Measurements from ENCODE around the gene GAD2. TPM values are rescaled to one million over a fixed set of nuclear protein-coding genes. Genes with fewer than 3 reads are reported as not detected.

Gene GAD2
- total and polyA plus RNA-seq, 7 experiments from 2014 or later, result not detected

DNA sequence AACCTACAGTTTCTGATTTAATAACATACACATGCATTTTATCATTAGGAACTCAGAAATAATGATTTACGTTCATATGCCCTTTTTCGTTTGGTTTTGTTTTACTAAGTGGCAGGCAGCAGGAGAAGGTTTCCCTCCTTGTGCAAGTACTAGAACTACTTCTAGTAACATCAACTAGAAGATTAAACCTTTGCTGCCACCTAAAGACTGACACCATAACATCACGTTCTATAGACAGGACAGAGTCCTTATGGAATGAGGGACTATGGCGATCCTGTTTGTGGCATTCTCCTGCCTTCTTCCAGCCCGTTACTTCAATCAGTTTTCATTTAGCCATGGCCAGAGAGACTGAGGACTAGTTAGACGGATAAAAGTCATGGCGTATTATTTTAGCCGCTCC is 53.2 kb downstream of the GAD2 start:
- H3K27me3 ChIP-seq (ENCODE audit: control insufficient read depth in 2 of 2, insufficient read depth in 2 of 2, low read length in 2 of 2), result peaks cover 0 to 2% of the 10 kb centered on the region in 2 donors
- no peaks in the 10 kb centered on the region for H3K4me1 ChIP-seq (ENCODE audit: control insufficient read depth in 2 of 2, insufficient read depth in 2 of 2, low read length in 2 of 2)
- H3K9me3 ChIP-seq (ENCODE audit: control insufficient read depth in 2 of 3, low read length in 3 of 3), result no peaks in the 10 kb centered on the region
- DNase-seq, result no peak
- Mint-ChIP-seq H3K4me3 (no peak overlapping the region), H3K36me3 (no peaks in the 10 kb centered on the region), H3K9me3 (no peaks in the 10 kb centered on the region), H3K4me1 (no peaks in the 10 kb centered on the region), H3K27ac (no peak overlapping the region), H3K27me3 (peaks cover 5 to 21% (median 15%) of the 10 kb centered on the region in 5 donors)
- no peak overlapping the region for H3K27ac ChIP-seq (ENCODE audit: low read depth, low read length)
- CTCF ChIA-PET, result no interaction called here
- no peak overlapping the region for H3K4me3 ChIP-seq (ENCODE audit: low read length)
- no peak for ATAC-seq
- POLR2A ChIA-PET, result no interaction called here
- H3K36me3 ChIP-seq (ENCODE audit: control insufficient read depth in 2 of 3, insufficient read depth in 3 of 3, low read length in 3 of 3), result no peaks in the 10 kb centered on the region
- intact Hi-C loops (cut with micrococcal nuclease), result loop anchor here in 1 of 2 donors (10.0 kb wide), 1 partner anchor 395 kb away; no protein-coding TSS in a partner anchor

DNA sequence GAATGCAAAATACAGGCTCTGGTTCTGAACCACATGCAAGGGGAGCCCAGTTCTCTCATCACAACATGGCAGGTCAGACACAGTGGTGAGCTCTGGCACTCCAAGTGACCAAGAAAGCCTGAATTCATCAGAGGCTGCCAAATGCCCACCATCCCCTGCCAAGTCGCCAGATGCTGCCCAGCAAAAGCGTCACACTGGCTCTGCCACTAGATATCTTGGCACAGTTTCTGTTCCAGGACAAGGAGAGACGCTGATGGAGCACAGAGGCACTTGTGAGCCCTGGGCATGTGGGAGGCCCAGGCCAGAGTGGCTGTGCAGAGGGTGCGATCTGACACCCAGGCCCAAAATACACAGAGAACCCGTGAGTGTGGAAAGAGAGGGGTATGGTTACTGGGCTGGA is 57.8 kb downstream of the GAD2 start:
- Mint-ChIP-seq H3K9me3 (no peaks in the 10 kb centered on the region), H3K4me3 (no peak overlapping the region), H3K36me3 (no peaks in the 10 kb centered on the region), H3K27ac (no peak overlapping the region), H3K4me1 (no peaks in the 10 kb centered on the region), H3K27me3 (peaks cover 4 to 20% (median 11%) of the 10 kb centered on the region in 5 donors)
- Histone ChIP-seq H3K9me3 (ENCODE audit: control insufficient read depth in 2 of 3, low read length in 3 of 3) (no peaks in the 10 kb centered on the region), H3K4me1 (ENCODE audit: control insufficient read depth in 2 of 2, insufficient read depth in 2 of 2, low read length in 2 of 2) (no peaks in the 10 kb centered on the region), H3K4me3 (ENCODE audit: low read length) (no peak overlapping the region), H3K36me3 (ENCODE audit: control insufficient read depth in 2 of 3, insufficient read depth in 3 of 3, low read length in 3 of 3) (no peaks in the 10 kb centered on the region), H3K27ac (ENCODE audit: low read depth, low read length) (no peak overlapping the region), H3K27me3 (ENCODE audit: control insufficient read depth in 2 of 2, insufficient read depth in 2 of 2, low read length in 2 of 2) (no peaks in the 10 kb centered on the region)
- no peak for DNase-seq
- POLR2A ChIA-PET, result no interaction called here
- CTCF ChIA-PET, result interaction anchor here (1.1 kb wide), 1 partner anchor 13 kb away, joined by 3 read pairs; no protein-coding TSS in a partner anchor
- intact Hi-C loops (cut with micrococcal nuclease), result no loop called here
- ATAC-seq, result no peak

DNA sequence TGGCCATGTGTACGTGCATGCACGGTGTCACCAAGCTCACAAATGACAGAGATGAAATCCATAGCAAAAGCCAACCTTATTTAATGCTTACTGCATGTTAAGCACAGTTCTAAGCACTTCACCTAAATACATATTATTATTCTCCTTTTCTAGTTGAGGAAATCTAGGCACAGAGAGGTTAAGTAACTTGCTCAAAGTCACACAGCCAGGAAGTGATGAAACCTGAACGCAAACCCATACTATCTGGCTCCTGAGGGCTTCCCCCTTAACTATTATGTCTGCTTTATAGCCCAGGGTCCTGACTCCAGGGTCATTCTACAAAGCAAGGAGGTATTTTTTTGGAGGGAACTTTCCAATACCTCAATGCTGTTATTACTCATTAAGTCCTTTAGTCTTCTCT is 61.7 kb downstream of the GAD2 start:
- Histone ChIP-seq H3K4me3 (ENCODE audit: low read length) (no peak overlapping the region), H3K4me1 (ENCODE audit: control insufficient read depth in 2 of 2, insufficient read depth in 2 of 2, low read length in 2 of 2) (no peaks in the 10 kb centered on the region), H3K27me3 (ENCODE audit: control insufficient read depth in 2 of 2, insufficient read depth in 2 of 2, low read length in 2 of 2) (no peaks in the 10 kb centered on the region), H3K9me3 (ENCODE audit: control insufficient read depth in 2 of 3, low read length in 3 of 3) (no peaks in the 10 kb centered on the region), H3K36me3 (ENCODE audit: control insufficient read depth in 2 of 3, insufficient read depth in 3 of 3, low read length in 3 of 3) (no peaks in the 10 kb centered on the region), H3K27ac (ENCODE audit: low read depth, low read length) (no peak overlapping the region)
- no peak for DNase-seq
- Mint-ChIP-seq H3K27ac (no peak overlapping the region), H3K4me1 (no peaks in the 10 kb centered on the region), H3K4me3 (no peak overlapping the region), H3K36me3 (no peaks in the 10 kb centered on the region), H3K9me3 (no peaks in the 10 kb centered on the region), H3K27me3 (peaks cover 0 to 20% (median 9%) of the 10 kb centered on the region in 5 donors)
- no peak for ATAC-seq
- POLR2A ChIA-PET, result no interaction called here
- CTCF ChIA-PET, result no interaction called here
- intact Hi-C loops (cut with micrococcal nuclease), result no loop called here

DNA sequence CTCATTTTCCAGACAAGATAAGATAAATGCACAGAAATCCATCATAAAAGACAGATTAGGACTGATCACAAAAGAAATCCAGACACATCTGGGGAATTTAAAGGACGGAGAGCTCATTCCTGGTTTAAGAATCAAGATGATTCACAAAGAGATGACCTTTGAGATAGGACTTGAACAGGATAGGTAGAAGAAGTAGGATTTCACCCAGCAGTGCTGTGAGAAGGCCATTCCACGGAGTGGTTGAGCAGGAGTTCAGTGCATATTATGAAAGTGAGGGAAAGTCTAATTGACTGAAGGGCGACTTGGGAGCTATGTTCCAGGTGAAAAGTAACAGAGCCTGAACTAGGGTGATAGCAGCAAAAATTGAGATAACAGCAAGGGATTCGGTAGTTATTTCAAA is 73.7 kb downstream of the GAD2 start:
- no peaks in the 10 kb centered on the region for H3K9me3 ChIP-seq (ENCODE audit: control insufficient read depth in 2 of 3, low read length in 3 of 3)

DNA sequence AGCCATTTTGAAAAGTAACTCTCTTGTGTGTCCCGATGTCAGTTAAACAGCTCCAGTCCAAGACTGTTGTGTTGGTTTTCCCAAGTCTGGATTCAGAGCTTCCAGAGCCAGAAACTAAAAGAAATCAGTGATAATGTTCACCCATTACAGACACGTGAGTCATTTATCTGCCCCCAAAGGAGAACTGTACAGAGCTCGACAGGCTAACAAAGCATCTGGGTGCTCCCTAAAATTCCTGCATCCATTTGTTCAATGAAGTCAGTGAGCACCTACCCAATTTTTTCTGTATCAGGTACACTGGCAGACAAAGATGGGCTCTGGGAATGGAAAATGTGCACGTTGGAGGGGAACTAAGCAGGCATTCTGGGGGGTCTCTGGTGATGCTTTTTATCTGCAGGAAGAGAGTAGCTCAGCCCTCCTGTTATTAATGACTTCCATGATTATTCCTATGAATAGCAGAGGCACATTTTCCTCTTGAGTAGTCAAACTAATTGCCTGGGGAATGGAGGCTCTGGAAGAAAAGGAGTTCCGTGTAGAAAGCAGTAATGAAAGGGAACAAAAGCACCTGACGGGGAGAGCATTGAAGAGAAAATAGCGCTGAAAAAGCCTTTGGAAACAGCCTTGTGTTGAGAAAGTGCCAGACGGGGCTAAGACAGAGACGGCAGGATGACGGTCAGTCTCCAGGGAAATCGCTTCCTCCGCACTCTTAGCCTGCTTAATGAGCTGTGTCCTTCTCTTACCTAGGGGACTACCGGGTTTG is 75.3 kb downstream of the GAD2 start:
- Mint-ChIP-seq H3K27ac (no peak overlapping the region), H3K27me3 (peaks cover 9 to 47% (median 25%) of the 10 kb centered on the region in 5 donors), H3K4me1 (no peaks in the 10 kb centered on the region), H3K36me3 (no peaks in the 10 kb centered on the region), H3K4me3 (no peak overlapping the region), H3K9me3 (no peaks in the 10 kb centered on the region)
- Histone ChIP-seq H3K27ac (ENCODE audit: low read depth, low read length) (no peak overlapping the region), H3K27me3 (ENCODE audit: control insufficient read depth in 2 of 2, insufficient read depth in 2 of 2, low read length in 2 of 2) (no peaks in the 10 kb centered on the region), H3K36me3 (ENCODE audit: control insufficient read depth in 2 of 3, insufficient read depth in 3 of 3, low read length in 3 of 3) (no peaks in the 10 kb centered on the region), H3K9me3 (ENCODE audit: control insufficient read depth in 2 of 3, low read length in 3 of 3) (no peaks in the 10 kb centered on the region), H3K4me3 (ENCODE audit: low read length) (no peak overlapping the region), H3K4me1 (ENCODE audit: control insufficient read depth in 2 of 2, insufficient read depth in 2 of 2, low read length in 2 of 2) (no peaks in the 10 kb centered on the region)
- intact Hi-C loops (cut with micrococcal nuclease), result no loop called here
- DNase-seq (no peak), ATAC-seq (no peak)
- ChIA-PET POLR2A (no interaction called here), CTCF (no interaction called here)

More for the DNA sequence above, 73.7 kb downstream of the GAD2 start:
- Mint-ChIP-seq H3K4me1 (no peaks in the 10 kb centered on the region), H3K9me3 (no peaks in the 10 kb centered on the region), H3K36me3 (no peaks in the 10 kb centered on the region), H3K4me3 (no peak overlapping the region), H3K27me3 (peaks cover 10 to 45% (median 25%) of the 10 kb centered on the region in 5 donors), H3K27ac (no peak overlapping the region)
- CTCF ChIA-PET, result no interaction called here
- POLR2A ChIA-PET, result no interaction called here
- no peak for ATAC-seq
- no peak for DNase-seq
- Histone ChIP-seq H3K27ac (ENCODE audit: low read depth, low read length) (no peak overlapping the region), H3K27me3 (ENCODE audit: control insufficient read depth in 2 of 2, insufficient read depth in 2 of 2, low read length in 2 of 2) (no peaks in the 10 kb centered on the region), H3K4me3 (ENCODE audit: low read length) (no peak overlapping the region), H3K36me3 (ENCODE audit: control insufficient read depth in 2 of 3, insufficient read depth in 3 of 3, low read length in 3 of 3) (no peaks in the 10 kb centered on the region), H3K4me1 (ENCODE audit: control insufficient read depth in 2 of 2, insufficient read depth in 2 of 2, low read length in 2 of 2) (no peaks in the 10 kb centered on the region)
- intact Hi-C loops (cut with micrococcal nuclease), result no loop called here

DNA sequence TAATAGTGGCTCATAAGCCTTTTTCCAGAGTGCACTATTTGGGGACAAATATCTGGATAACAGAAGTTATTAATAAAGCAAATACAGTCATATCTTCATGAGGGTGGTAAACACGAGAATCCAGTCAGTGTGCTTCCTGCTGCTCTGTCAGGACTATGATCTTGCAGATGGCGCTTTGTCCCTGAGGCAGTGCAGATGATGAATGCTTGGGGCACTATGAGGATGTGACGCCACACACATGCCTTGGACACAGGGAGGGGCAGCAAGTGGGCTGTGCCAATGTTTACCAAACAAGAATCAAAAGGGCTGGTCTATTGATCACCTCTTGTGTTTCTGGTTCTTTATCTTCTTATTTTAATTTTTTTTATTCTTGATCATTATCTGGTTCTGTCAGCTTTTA is 79.8 kb downstream of the GAD2 start:
- ChIA-PET CTCF (no interaction called here), POLR2A (no interaction called here)
- Histone ChIP-seq H3K27ac (ENCODE audit: low read depth, low read length) (no peak overlapping the region), H3K4me1 (ENCODE audit: control insufficient read depth in 2 of 2, insufficient read depth in 2 of 2, low read length in 2 of 2) (no peaks in the 10 kb centered on the region), H3K4me3 (ENCODE audit: low read length) (no peak overlapping the region), H3K27me3 (ENCODE audit: control insufficient read depth in 2 of 2, insufficient read depth in 2 of 2, low read length in 2 of 2) (no peaks in the 10 kb centered on the region), H3K9me3 (ENCODE audit: control insufficient read depth in 2 of 3, low read length in 3 of 3) (no peaks in the 10 kb centered on the region), H3K36me3 (ENCODE audit: control insufficient read depth in 2 of 3, insufficient read depth in 3 of 3, low read length in 3 of 3) (no peaks in the 10 kb centered on the region)
- Mint-ChIP-seq H3K4me3 (no peak overlapping the region), H3K9me3 (peaks cover 0 to 5% (median 0%) of the 10 kb centered on the region in 11 donors), H3K27ac (no peak overlapping the region), H3K27me3 (peaks cover 2 to 30% (median 18%) of the 10 kb centered on the region in 5 donors), H3K4me1 (no peaks in the 10 kb centered on the region), H3K36me3 (peaks cover 0 to 4% (median 0%) of the 10 kb centered on the region in 5 donors)
- DNase-seq, result no peak
- intact Hi-C loops (cut with micrococcal nuclease), result no loop called here
- no peak for ATAC-seq

DNA sequence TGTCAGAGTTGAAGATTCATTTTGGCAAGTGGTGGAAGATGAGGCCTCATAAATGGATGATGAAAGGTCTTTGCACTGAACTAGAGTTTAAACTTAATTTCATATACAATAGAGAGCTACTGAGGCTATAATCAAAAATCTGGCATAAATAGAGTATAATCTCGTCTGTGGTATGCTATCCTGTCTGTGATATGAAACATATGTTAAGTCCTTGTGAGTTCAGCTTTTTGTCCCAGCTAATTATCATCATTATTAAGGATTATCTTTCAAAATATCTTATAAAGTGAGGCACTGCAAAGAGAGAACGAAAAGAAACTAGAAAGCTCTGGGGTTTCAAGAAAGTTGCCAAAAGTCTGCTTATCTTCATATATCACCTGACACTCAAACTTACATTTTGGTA is 83.4 kb downstream of the GAD2 start:
- no peak overlapping the region for H3K27ac ChIP-seq (ENCODE audit: low read depth, low read length)
- Mint-ChIP-seq H3K4me3 (no peak overlapping the region), H3K4me1 (no peaks in the 10 kb centered on the region), H3K9me3 (peaks cover 0 to 5% (median 0%) of the 10 kb centered on the region in 11 donors), H3K27me3 (peaks cover 0 to 17% (median 6%) of the 10 kb centered on the region in 5 donors), H3K36me3 (peaks cover 0 to 4% (median 0%) of the 10 kb centered on the region in 5 donors), H3K27ac (no peak overlapping the region)
- H3K36me3 ChIP-seq (ENCODE audit: control insufficient read depth in 2 of 3, insufficient read depth in 3 of 3, low read length in 3 of 3), result no peaks in the 10 kb centered on the region
- ATAC-seq (no peak), DNase-seq (no peak)
- H3K27me3 ChIP-seq (ENCODE audit: control insufficient read depth in 2 of 2, insufficient read depth in 2 of 2, low read length in 2 of 2), result no peaks in the 10 kb centered on the region
- H3K4me3 ChIP-seq (ENCODE audit: low read length), result no peak overlapping the region
- no peaks in the 10 kb centered on the region for H3K9me3 ChIP-seq (ENCODE audit: control insufficient read depth in 2 of 3, low read length in 3 of 3)
- intact Hi-C loops (cut with micrococcal nuclease), result no loop called here
- CTCF ChIA-PET, result interaction anchor here (0.6 kb wide), 1 partner anchor 893 kb away, joined by 4 read pairs; no protein-coding TSS in a partner anchor
- no peaks in the 10 kb centered on the region for H3K4me1 ChIP-seq (ENCODE audit: control insufficient read depth in 2 of 2, insufficient read depth in 2 of 2, low read length in 2 of 2)
- POLR2A ChIA-PET, result no interaction called here

All from naive thymus-derived CD4-positive, alpha-beta T cell (primary cell).